Breast epithelium (tissue), 3 donors: Measurements from ENCODE around the gene RALGPS2.

ENCODE experiments used
- POLR2A ChIP-seq: fragments of 450-650 bp; IDR thresholded peaks from one replicate; pipeline ENCODE4 v1.6.1; 2016; ENCODE audit warnings: antibody characterized with exemption, mild to moderate bottlenecking, moderate library complexity
- POLR2AphosphoS5 ChIP-seq, 3 donors: sonication (generic); formaldehyde crosslinking; IDR thresholded peaks; one replicate each; pipeline ENCODE4 v1.6.1; 2017; ENCODE audit warnings: antibody characterized with exemption in 3 of 3
- TF ChIP-seq, protein P1 (sequence below), 3 donors: fragments of 450-650 bp; IDR thresholded peaks; one replicate each; pipeline ENCODE4 v1.5.1; 2016 to 2017; ENCODE audit warnings: antibody characterized with exemption in 3 of 3, mild to moderate bottlenecking in 3 of 3, moderate library complexity in 3 of 3

DNA sequence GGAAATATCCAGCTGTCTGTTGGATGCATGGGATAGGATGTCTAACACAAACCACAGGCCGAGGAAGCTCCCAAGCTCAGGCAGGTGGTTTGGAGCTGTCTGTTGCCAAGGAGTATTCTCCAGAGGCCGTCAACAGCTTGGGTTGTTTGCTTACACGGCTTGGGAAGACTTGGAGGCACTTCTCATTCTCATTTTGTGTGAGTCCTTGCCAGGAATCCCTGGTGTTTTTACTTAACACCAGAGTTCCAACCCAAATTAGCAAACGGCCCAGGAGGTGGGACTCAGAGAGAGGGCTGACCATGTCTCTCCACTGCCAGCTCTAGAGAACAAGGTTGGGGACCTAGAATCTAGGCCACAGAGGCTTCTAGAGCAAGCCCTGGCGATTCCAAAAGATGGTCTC is 228.0 kb downstream of the RALGPS2 start:
- no peak for TF ChIP-seq POLR2A
- TF ChIP-seq, protein P1, sequence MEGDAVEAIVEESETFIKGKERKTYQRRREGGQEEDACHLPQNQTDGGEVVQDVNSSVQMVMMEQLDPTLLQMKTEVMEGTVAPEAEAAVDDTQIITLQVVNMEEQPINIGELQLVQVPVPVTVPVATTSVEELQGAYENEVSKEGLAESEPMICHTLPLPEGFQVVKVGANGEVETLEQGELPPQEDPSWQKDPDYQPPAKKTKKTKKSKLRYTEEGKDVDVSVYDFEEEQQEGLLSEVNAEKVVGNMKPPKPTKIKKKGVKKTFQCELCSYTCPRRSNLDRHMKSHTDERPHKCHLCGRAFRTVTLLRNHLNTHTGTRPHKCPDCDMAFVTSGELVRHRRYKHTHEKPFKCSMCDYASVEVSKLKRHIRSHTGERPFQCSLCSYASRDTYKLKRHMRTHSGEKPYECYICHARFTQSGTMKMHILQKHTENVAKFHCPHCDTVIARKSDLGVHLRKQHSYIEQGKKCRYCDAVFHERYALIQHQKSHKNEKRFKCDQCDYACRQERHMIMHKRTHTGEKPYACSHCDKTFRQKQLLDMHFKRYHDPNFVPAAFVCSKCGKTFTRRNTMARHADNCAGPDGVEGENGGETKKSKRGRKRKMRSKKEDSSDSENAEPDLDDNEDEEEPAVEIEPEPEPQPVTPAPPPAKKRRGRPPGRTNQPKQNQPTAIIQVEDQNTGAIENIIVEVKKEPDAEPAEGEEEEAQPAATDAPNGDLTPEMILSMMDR (IDR thresholded peaks at IDR 0.05): no peak
- TF ChIP-seq POLR2AphosphoS5 (IDR thresholded peaks at IDR 0.05): no peak
